Naive thymus-derived CD8-positive, alpha-beta T cell (primary cell): ENCODE measurements around the gene SPATA16. TPM values are rescaled to one million over a fixed set of nuclear protein-coding genes. Genes with fewer than 3 reads are reported as not detected.
"Not testable (repeated sequence)": the region's sequence is repeated elsewhere in the genome, so short reads cannot be mapped to it uniquely, and the experiment has no call there.

ENCODE experiments used
- ATAC-seq, 2 donors: fragments of 150-1000 bp; cut with Tn5 transposase in 1 of 2; sonication (Bioruptor Pico), chemical (Tn5 transposase) in 1 of 2; 1 replicate in 1 of 2; 2 replicates in 1 of 2; pipeline ENCODE4 v1.10.0; 2021; ENCODE audit warnings: mild to moderate bottlenecking in 2 of 2, moderate library complexity in 2 of 2
- POLR2A ChIA-PET: fragments of 350-600 bp; sonication (Branson Sonifier 250); formaldehyde crosslinking; loops from one replicate; lab custom pipeline; 2021; ENCODE audit warnings: antibody characterized with exemption; lab: Charles Lee
- DNase-seq, 10 donors: peaks; one replicate each; pipeline versions ENCODE4 v3.0.0 to v3.0.0-alpha.2; 2020 to 2022
- H3K27ac Mint-ChIP-seq, 10 donors: one replicate each; pipeline ENCODE4 v1.8.0; 2020 to 2022; ENCODE audit warnings: mild to moderate bottlenecking in 10 of 10, mixed read lengths in 10 of 10, moderate library complexity in 4 of 10, inconsistent platforms in 1 of 10
- H3K27me3 Mint-ChIP-seq, 5 donors: one replicate each; pipeline ENCODE4 v1.8.0; 2021 to 2022; ENCODE audit warnings: mixed read lengths in 5 of 5
- H3K36me3 Mint-ChIP-seq, 3 donors: one replicate each; pipeline ENCODE4 v1.8.0; 2020 to 2022; ENCODE audit warnings: mixed read lengths in 3 of 3, mild to moderate bottlenecking in 2 of 3, inconsistent platforms in 1 of 3
- H3K4me1 Mint-ChIP-seq, 4 donors: one replicate each; pipeline ENCODE4 v1.8.0; 2021 to 2022; ENCODE audit warnings: mixed read lengths in 4 of 4
- H3K4me3 Mint-ChIP-seq, 10 donors: one replicate each; pipeline ENCODE4 v1.8.0; 2020 to 2022; ENCODE audit warnings: mild to moderate bottlenecking in 10 of 10, mixed read lengths in 10 of 10, moderate library complexity in 6 of 10, inconsistent platforms in 1 of 10
- H3K9me3 Mint-ChIP-seq, 9 donors: one replicate each; pipeline ENCODE4 v1.8.0; 2020 to 2022; ENCODE audit warnings: mixed read lengths in 9 of 9, mild to moderate bottlenecking in 3 of 9, inconsistent platforms in 1 of 9, moderate library complexity in 1 of 9
- polyA plus RNA-seq, 3 donors: library from polyadenylated mRNA; unstranded; fragments of 300-500 nt; fragmentation: Illumina TruSeq; gene quantifications; one replicate each; pipeline ENCODE4 v1.2.3, GENCODE V29; 2021
- total RNA-seq, 8 experiments: library from RNA in 2 of 8; stranded (reverse) in 2 of 8; gene quantifications; one replicate each; pipeline ENCODE4 v1.2.3 and lab custom pipeline; 2021 to 2026

The SPATA16 gene
- total and polyA plus RNA-seq, 5 experiments from 2014 or later, result not detected

- Mint-ChIP-seq H3K27ac (no peak overlapping the region), H3K27me3 (peaks cover 0 to 36% (median 7%) of the 10 kb centered on the region in 5 donors), H3K9me3 (peaks cover 0 to 20% (median 0%) of the 10 kb centered on the region in 9 donors), H3K4me1 (no peaks in the 10 kb centered on the region), H3K36me3 (peaks cover 0 to 5% (median 0%) of the 10 kb centered on the region in 3 donors), H3K4me3 (no peak overlapping the region)
- POLR2A ChIA-PET, result no interaction called here
- DNase-seq (no peak), ATAC-seq (no peak)
These were observed 226.2 kb downstream of the SPATA16 start for GRCh38 chr3:172914854-172915253.

DNA sequence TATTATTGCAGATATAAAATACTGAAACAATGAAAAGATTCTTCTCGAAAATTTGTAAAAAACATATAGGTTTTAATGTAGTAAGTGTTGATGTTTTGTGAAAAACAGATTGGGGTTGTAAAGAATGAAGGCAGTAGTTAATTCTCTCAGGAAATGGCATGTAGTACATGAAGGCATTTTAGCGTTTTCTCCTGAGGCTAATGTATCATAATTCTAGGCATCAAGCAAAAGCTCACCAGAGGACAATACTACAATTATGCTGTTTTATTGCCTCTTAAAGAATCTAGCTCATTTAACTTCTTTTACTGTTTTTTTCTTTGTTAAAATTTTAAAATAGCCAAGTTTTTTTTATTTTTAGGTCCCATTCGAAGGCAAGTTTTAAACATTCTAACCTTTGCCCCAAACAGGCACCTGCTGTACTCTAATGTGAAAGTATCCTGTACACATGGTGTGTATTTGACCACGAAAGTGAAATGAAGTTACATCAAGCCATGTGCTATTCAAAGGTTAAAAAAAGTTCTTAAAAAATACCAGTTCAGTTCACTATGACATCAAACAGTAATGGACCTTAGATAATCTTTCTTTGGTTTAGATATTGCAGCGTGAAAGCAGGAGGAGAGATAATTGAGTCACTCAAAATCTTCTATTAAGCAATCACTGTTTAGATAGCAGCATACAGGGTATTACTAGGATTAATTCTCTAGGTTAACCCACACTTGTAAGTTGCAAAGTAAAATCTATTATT is 227.0 kb downstream of the SPATA16 start:
- DNase-seq, result no peak
- POLR2A ChIA-PET, result no interaction called here
- Mint-ChIP-seq H3K9me3 (peaks cover 0 to 20% (median 0%) of the 10 kb centered on the region in 9 donors), H3K36me3 (peaks cover 0 to 5% (median 0%) of the 10 kb centered on the region in 3 donors), H3K27ac (no peak overlapping the region), H3K4me1 (no peaks in the 10 kb centered on the region), H3K4me3 (no peak overlapping the region), H3K27me3 (peaks cover 0 to 36% (median 7%) of the 10 kb centered on the region in 5 donors)
- no peak for ATAC-seq

- no peak for DNase-seq
- ATAC-seq, result no peak
- peaks cover 0 to 20% (median 0%) of the 10 kb centered on the region in 9 donors for H3K9me3 Mint-ChIP-seq
- peaks cover 0 to 36% (median 4%) of the 10 kb centered on the region in 5 donors for H3K27me3 Mint-ChIP-seq
- H3K27ac Mint-ChIP-seq, result no peak overlapping the region
- H3K4me1 Mint-ChIP-seq, result no peaks in the 10 kb centered on the region
- peaks cover 0 to 5% (median 0%) of the 10 kb centered on the region in 3 donors for H3K36me3 Mint-ChIP-seq
- H3K4me3 Mint-ChIP-seq, result no peak overlapping the region
- POLR2A ChIA-PET, result no interaction called here
These were observed 229.9 kb downstream of the SPATA16 start for GRCh38 chr3:172911142-172911541.

DNA sequence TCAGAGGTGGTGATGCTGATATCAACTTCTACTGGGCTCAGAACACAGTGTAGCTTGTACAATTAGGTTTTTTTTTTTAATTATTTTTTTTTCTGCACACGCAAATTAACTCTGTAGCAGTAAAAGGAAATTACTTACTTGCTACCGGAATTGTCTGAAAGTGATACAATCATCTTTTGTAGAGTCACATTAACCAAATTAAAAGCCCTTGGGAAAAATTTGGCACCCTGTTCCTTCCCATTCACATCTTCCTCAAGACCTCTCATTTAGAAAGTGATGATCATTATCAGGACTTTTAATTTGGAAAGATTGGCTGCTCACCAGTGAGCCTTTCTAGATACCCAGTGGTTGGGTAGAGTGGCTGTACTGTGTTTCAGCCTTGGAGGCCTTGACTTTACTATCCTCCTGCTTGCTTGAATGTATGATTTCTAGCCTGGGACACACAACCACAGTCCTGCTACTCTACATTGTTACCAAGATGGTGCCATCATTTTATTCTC is 232.2 kb downstream of the SPATA16 start:
- POLR2A ChIA-PET, result no interaction called here
- DNase-seq (no peak), ATAC-seq (no peak)
- no peaks in the 10 kb centered on the region for H3K4me1 Mint-ChIP-seq
- no peak overlapping the region for H3K27ac Mint-ChIP-seq
- H3K9me3 Mint-ChIP-seq, result peaks cover 0 to 20% (median 0%) of the 10 kb centered on the region in 9 donors
- no peak overlapping the region for H3K4me3 Mint-ChIP-seq
- peaks cover 2 to 34% (median 7%) of the 10 kb centered on the region in 5 donors for H3K27me3 Mint-ChIP-seq
- H3K36me3 Mint-ChIP-seq, result peaks cover 0 to 5% (median 0%) of the 10 kb centered on the region in 3 donors

DNA sequence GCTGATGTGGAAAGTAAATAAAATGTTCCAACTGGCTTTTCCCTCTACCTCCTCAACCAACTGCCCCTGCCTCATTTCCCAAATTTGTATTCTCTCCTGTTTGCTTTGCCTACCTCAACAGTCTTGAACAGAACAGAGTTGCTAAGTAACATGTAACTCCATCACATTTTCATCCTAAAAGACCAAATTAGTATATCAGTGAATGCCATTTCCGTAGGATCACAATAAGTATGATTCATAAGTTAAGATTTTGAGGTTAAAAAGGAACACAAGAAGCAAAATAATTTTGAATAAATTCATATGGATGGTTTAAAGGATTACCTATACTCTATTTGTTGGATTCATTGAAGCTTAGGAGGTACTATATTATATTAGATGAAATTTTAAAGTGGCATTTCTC is 235.6 kb downstream of the SPATA16 start:
- DNase-seq (no peak), ATAC-seq (no peak)
- Mint-ChIP-seq H3K4me3 (no peak overlapping the region), H3K36me3 (peaks cover 0 to 5% (median 0%) of the 10 kb centered on the region in 3 donors), H3K27ac (no peak overlapping the region), H3K27me3 (peaks cover 4 to 15% (median 5%) of the 10 kb centered on the region in 5 donors), H3K4me1 (no peaks in the 10 kb centered on the region), H3K9me3 (peaks cover 0 to 3% (median 0%) of the 10 kb centered on the region in 9 donors)
- POLR2A ChIA-PET, result no interaction called here

DNA sequence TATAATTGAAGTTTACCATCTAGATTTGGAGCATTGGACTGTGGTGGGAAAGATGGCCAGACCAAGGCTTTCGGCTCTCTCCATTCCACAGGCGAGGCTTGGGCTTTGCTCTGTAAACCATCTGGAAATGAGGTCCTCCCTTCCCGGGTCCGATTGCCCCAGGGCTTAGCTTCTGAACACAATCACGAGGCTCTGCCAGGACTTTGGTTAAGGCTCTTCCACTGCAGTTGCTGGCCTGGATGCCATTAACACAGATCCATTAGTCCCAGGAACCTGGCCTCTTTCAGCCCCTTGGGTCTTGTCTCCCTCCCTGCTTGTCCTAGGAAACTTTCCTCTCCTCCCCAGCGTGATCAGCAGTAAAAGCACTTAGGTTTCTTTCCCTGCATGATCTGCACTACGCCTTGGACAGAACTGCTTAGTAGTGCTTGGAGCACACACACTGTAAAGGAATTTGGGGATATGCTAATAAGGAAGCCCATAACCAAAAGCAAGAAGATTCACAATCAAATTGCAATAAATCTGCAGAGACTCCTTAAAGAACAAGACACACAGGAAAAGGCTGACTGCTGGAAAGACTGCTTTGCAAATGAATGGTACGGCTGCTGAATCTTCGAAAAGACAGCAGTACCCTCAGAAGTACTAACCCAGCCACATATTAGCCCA is 236.2 kb downstream of the SPATA16 start:
- no peak for DNase-seq
- Mint-ChIP-seq H3K4me1 (no peaks in the 10 kb centered on the region), H3K27ac (no peak overlapping the region), H3K9me3 (peaks cover 0 to 7% (median 1%) of the 10 kb centered on the region in 9 donors), H3K27me3 (peaks cover 4 to 12% (median 5%) of the 10 kb centered on the region in 5 donors), H3K36me3 (peaks cover 0 to 3% (median 0%) of the 10 kb centered on the region in 3 donors), H3K4me3 (no peak overlapping the region)
- no peak for ATAC-seq
- POLR2A ChIA-PET, result no interaction called here

- H3K9me3 Mint-ChIP-seq, result peaks cover 0 to 12% (median 5%) of the 10 kb centered on the region in 9 donors
- no peaks in the 10 kb centered on the region for H3K4me1 Mint-ChIP-seq
- peaks cover 4 to 12% (median 5%) of the 10 kb centered on the region in 5 donors for H3K27me3 Mint-ChIP-seq
- ATAC-seq (no peak), DNase-seq (no peak)
- POLR2A ChIA-PET, result no interaction called here
- no peak overlapping the region for H3K4me3 Mint-ChIP-seq
- H3K27ac Mint-ChIP-seq, result no peak overlapping the region
- H3K36me3 Mint-ChIP-seq, result peaks cover 0 to 3% (median 0%) of the 10 kb centered on the region in 3 donors
These were observed 237.3 kb downstream of the SPATA16 start for GRCh38 chr3:172903642-172904320.

GRCh38 chr3:172892158-172892557 is 248.9 kb downstream of the SPATA16 start:
- Mint-ChIP-seq H3K36me3 (no peaks in the 10 kb centered on the region), H3K27ac (no peak overlapping the region), H3K4me3 (no peak overlapping the region), H3K4me1 (no peaks in the 10 kb centered on the region), H3K27me3 (no peaks in the 10 kb centered on the region), H3K9me3 (peaks cover 0 to 9% (median 0%) of the 10 kb centered on the region in 9 donors)
- DNase-seq (no peak), ATAC-seq (no peak)
- POLR2A ChIA-PET, result no interaction called here

DNA sequence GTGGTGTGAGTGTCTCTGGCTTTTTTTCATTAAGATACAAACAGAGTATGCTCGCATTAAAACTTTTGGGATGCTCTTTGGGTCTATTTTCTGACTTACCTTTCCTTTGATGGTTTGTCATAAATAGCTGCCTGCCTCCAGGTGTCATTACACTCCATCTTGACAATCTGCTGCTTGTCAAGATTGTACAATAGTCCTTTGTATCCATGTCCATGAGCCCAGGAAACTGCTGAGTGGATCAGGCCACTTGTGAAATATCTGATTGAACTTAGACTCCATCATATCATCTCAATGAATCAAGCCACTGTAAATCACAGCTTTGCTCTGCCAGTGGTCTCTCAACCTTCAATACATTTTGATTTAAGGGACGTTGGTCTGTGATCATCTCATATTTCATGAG is 255.3 kb downstream of the SPATA16 start:
- ATAC-seq, result no peak
- no peak overlapping the region for H3K4me3 Mint-ChIP-seq
- H3K9me3 Mint-ChIP-seq, result peaks cover 0 to 24% (median 11%) of the 10 kb centered on the region in 9 donors
- POLR2A ChIA-PET, result no interaction called here
- peaks cover 0 to 5% (median 0%) of the 10 kb centered on the region in 3 donors for H3K36me3 Mint-ChIP-seq
- H3K4me1 Mint-ChIP-seq, result no peaks in the 10 kb centered on the region
- H3K27me3 Mint-ChIP-seq, result peaks cover 0 to 13% (median 0%) of the 10 kb centered on the region in 5 donors
- DNase-seq, result no peak
- H3K27ac Mint-ChIP-seq, result no peak overlapping the region

DNA sequence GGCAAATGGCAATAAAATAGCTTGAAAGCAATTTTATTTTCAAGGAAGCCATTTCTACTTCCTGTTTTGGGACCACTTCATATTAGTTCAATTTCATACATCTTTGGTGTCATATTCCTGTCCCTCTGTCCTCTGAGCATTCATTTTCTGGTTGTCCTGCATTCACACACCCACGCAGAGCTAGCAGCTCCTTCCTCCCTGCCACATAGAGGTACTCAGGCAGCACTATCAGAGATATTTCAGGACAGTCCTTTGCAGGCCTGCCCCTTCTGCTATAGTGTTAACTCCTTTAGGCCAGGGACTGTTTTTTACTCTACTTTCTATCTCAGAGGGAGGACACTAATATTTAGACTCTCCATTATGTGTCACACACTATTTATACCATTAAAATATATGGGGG is 258.5 kb downstream of the SPATA16 start:
- POLR2A ChIA-PET, result no interaction called here
- H3K4me3 Mint-ChIP-seq, result no peak overlapping the region
- peaks cover 0 to 17% (median 0%) of the 10 kb centered on the region in 5 donors for H3K27me3 Mint-ChIP-seq
- no peak overlapping the region for H3K27ac Mint-ChIP-seq
- peaks cover 0 to 10% (median 0%) of the 10 kb centered on the region in 3 donors for H3K36me3 Mint-ChIP-seq
- ATAC-seq (no peak), DNase-seq (no peak)
- no peaks in the 10 kb centered on the region for H3K4me1 Mint-ChIP-seq
- peaks cover 4 to 33% (median 18%) of the 10 kb centered on the region in 9 donors for H3K9me3 Mint-ChIP-seq

GRCh38 chr3:172879381-172879780 is 261.7 kb downstream of the SPATA16 start:
- POLR2A ChIA-PET, ATAC-seq, DNase-seq, H3K27ac Mint-ChIP-seq, H3K4me3 Mint-ChIP-seq, H3K4me1 Mint-ChIP-seq: not testable (repeated sequence)
- peaks cover 0 to 17% (median 0%) of the 10 kb centered on the region in 5 donors for H3K27me3 Mint-ChIP-seq
- peaks cover 4 to 33% (median 18%) of the 10 kb centered on the region in 9 donors for H3K9me3 Mint-ChIP-seq
- H3K36me3 Mint-ChIP-seq, result peaks cover 0 to 10% (median 0%) of the 10 kb centered on the region in 3 donors

GRCh38 chr3:172877011-172877410 is 264.0 kb downstream of the SPATA16 start:
- Mint-ChIP-seq H3K36me3 (peaks cover 0 to 10% (median 0%) of the 10 kb centered on the region in 3 donors), H3K27me3 (peaks cover 0 to 19% (median 0%) of the 10 kb centered on the region in 5 donors), H3K9me3 (peaks cover 4 to 31% (median 18%) of the 10 kb centered on the region in 9 donors), H3K4me3 (no peak overlapping the region), H3K4me1 (no peaks in the 10 kb centered on the region), H3K27ac (no peak overlapping the region)
- ATAC-seq (no peak), DNase-seq (no peak)
- POLR2A ChIA-PET, result no interaction called here
